Amniotic stem cell (primary cell): Measurements from ENCODE around the gene TFB1M.

Source experiments
- DNase-seq: peaks from one replicate; lab custom pipeline; 2025; lab: John Stamatoyannopoulos, UW

TFB1M gene

GRCh38 chr6:155297669-155298068 lies 16.6 kb downstream of the TFB1M start:
- no peak for DNase-seq

GRCh38 chr6:155292711-155293110 lies 21.6 kb downstream of the TFB1M start:
- DNase-seq, result no peak

GRCh38 chr6:155291291-155291690 lies 23.0 kb downstream of the TFB1M start:
- no peak for DNase-seq

GRCh38 chr6:155290491-155290890 lies 23.8 kb downstream of the TFB1M start:
- DNase-seq, result no peak

GRCh38 chr6:155287762-155288161 lies 26.5 kb downstream of the TFB1M start:
- DNase-seq, result no peak

GRCh38 chr6:155284775-155285174 lies 29.5 kb downstream of the TFB1M start:
- DNase-seq, result no peak

GRCh38 chr6:155278319-155279049 lies 35.8 kb downstream of the TFB1M start:
- DNase-seq, result no peak

GRCh38 chr6:155276638-155277037 lies 37.6 kb downstream of the TFB1M start:
- DNase-seq, result no peak

GRCh38 chr6:155275808-155276480 lies 38.3 kb downstream of the TFB1M start:
- DNase-seq, result no peak

- peak; percentile 19 for DNase-seq
Observed at GRCh38 chr6:155274533-155274932, 39.8 kb downstream of the TFB1M start.

GRCh38 chr6:155274106-155274505 lies 40.2 kb downstream of the TFB1M start:
- no peak for DNase-seq

- DNase-seq, result peak; percentile 36
Observed at GRCh38 chr6:155273431-155273830, 40.9 kb downstream of the TFB1M start.

- no peak for DNase-seq
Observed at GRCh38 chr6:155272353-155273232, 41.7 kb downstream of the TFB1M start.

GRCh38 chr6:155271145-155271544 lies 43.1 kb downstream of the TFB1M start:
- no peak for DNase-seq

GRCh38 chr6:155270561-155271091 lies 43.7 kb downstream of the TFB1M start:
- no peak for DNase-seq

- no peak for DNase-seq
Observed at GRCh38 chr6:155269765-155270164, 44.5 kb downstream of the TFB1M start.

GRCh38 chr6:155268088-155268867 lies 46.0 kb downstream of the TFB1M start:
- peak; percentile 30 for DNase-seq

GRCh38 chr6:155267411-155267810 lies 46.9 kb downstream of the TFB1M start:
- no peak for DNase-seq

GRCh38 chr6:155265843-155266535 lies 48.3 kb downstream of the TFB1M start:
- no peak for DNase-seq

GRCh38 chr6:155264693-155265320 lies 49.5 kb downstream of the TFB1M start:
- DNase-seq, result no peak
